Kidney epithelial cell (primary cell): ENCODE results near the gene TJP2. TPM values are rescaled to one million over a fixed set of nuclear protein-coding genes. Genes with fewer than 3 reads are reported as not detected.
A peak's percentile ranks its signal among the peaks of the same experiment; 100 is the strongest.

ENCODE experiments used
- DNase-seq: peaks from one replicate; pipeline ENCODE4 v3.0.0-alpha.2; 2010; ENCODE audit warnings: low read depth
- H3K27me3 ChIP-seq: 2 replicates; pipeline ENCODE4 v1.6.0; 2011; ENCODE audit warnings: low read length; ENCODE audit not compliant: control insufficient read depth, insufficient read depth
- H3K36me3 ChIP-seq: 2 replicates; pipeline ENCODE4 v1.5.1; 2011; ENCODE audit warnings: low read length; ENCODE audit not compliant: control insufficient read depth, insufficient read depth
- H3K4me3 ChIP-seq: 2 replicates; pipeline ENCODE4 v1.5.1; 2011; ENCODE audit warnings: low read depth, mild to moderate bottlenecking, control low read depth, low read length
- CTCF ChIP-seq: IDR thresholded peaks from 2 replicates; pipeline ENCODE4 v1.5.1; 2011; ENCODE audit warnings: mild to moderate bottlenecking, moderate library complexity, low read length, control low read depth, inconsistent platforms; ENCODE audit not compliant: insufficient read depth, poor library complexity, severe bottlenecking
- total RNA-seq: library from RNA; depleted of rRNA; stranded (reverse); fragments of >200 nt; gene quantifications from 2 replicates; pipeline ENCODE4 v1.2.3, GENCODE V29; 2015

TJP2 gene
- total RNA-seq, 1 donor from 2014 or later = 341 TPM

- no peaks in the 10 kb centered on the region for H3K27me3 ChIP-seq
- TF ChIP-seq CTCF = no peak
- no peak for DNase-seq
- no peaks in the 10 kb centered on the region for H3K36me3 ChIP-seq
- no peak overlapping the region for H3K4me3 ChIP-seq
These were observed 6.1 kb downstream of the TJP2 start for GRCh38 chr9:69180200-69180599.

- Histone ChIP-seq H3K4me3 (no peak overlapping the region), H3K36me3 (no peaks in the 10 kb centered on the region), H3K27me3 (no peaks in the 10 kb centered on the region)
- peak; percentile 97 for DNase-seq
- TF ChIP-seq CTCF = no peak
These were observed 6.6 kb downstream of the TJP2 start for GRCh38 chr9:69180670-69181069.

- no peak for DNase-seq
- no peak for TF ChIP-seq CTCF
These were observed 7.9 kb downstream of the TJP2 start for GRCh38 chr9:69181908-69182353.

GRCh38 chr9:69184266-69184665 lies 10.2 kb downstream of the TJP2 start:
- no peak for TF ChIP-seq CTCF
- Histone ChIP-seq H3K36me3 (no peaks in the 10 kb centered on the region), H3K27me3 (no peaks in the 10 kb centered on the region), H3K4me3 (no peak overlapping the region)
- DNase-seq = no peak

More at GRCh38 chr9:69181908-69182353, 7.9 kb downstream of the TJP2 start:
- no peaks in the 10 kb centered on the region for H3K27me3 ChIP-seq
- H3K36me3 ChIP-seq = no peaks in the 10 kb centered on the region
- no peak overlapping the region for H3K4me3 ChIP-seq

GRCh38 chr9:69186841-69187611 lies 12.9 kb downstream of the TJP2 start:
- Histone ChIP-seq H3K27me3 (no peaks in the 10 kb centered on the region), H3K36me3 (no peaks in the 10 kb centered on the region), H3K4me3 (no peak overlapping the region)
- DNase-seq = no peak
- TF ChIP-seq CTCF = no peak

- no peak overlapping the region for H3K4me3 ChIP-seq
- DNase-seq = no peak
- no peak for TF ChIP-seq CTCF
- no peaks in the 10 kb centered on the region for H3K27me3 ChIP-seq
- H3K36me3 ChIP-seq = no peaks in the 10 kb centered on the region
These were observed 14.9 kb downstream of the TJP2 start for GRCh38 chr9:69188975-69189374.
